HCT116 (cell line): Measurements from ENCODE around the gene DGKG. TPM values are rescaled to one million over a fixed set of nuclear protein-coding genes. Genes with fewer than 3 reads are reported as not detected.

Source experiments
- ATAC-seq: fragments of 200-7000 bp; cut with Tn5 transposase; 2 replicates; pipeline ENCODE4 v1.9.1; 2020; ENCODE audit warnings: mild to moderate bottlenecking, moderate library complexity
- BruUV-seq: library from RNA; stranded (reverse); fragments of 400-500 nt; replicated peaks from 2 replicates; lab custom pipeline; 2021; lab: Mats Ljungman, UMichigan
- CTCF ChIA-PET: fragments of 300-600 bp; sonication (Branson Sonifier 250); formaldehyde crosslinking; loops from one replicate; lab custom pipeline; 2021; ENCODE audit warnings: antibody characterized with exemption; lab: Charles Lee
- POLR2A ChIA-PET: fragments of 300-600, 350-600 bp; sonication (Branson Sonifier 250); formaldehyde crosslinking; loops from one replicate; lab custom pipeline; 2021; ENCODE audit warnings: antibody characterized with exemption; lab: Charles Lee
- RAD21 ChIA-PET, 2 experiments: fragments of 300-600 bp; sonication (Branson Sonifier 250); formaldehyde crosslinking; loops; one replicate each; lab custom pipeline; 2023; ENCODE audit warnings: low total read pairs in 2 of 2; ENCODE audit not compliant: uncharacterized antibody in 2 of 2, unreplicated experiment in 2 of 2, low non-redundant PET in 1 of 2; lab: Charles Lee
- DNase-seq: peaks from one replicate; pipeline ENCODE4 v3.0.0-alpha.2; 2010; ENCODE audit warnings: low read depth, low spot score
- H2AFZ ChIP-seq: fragments of 200-600 bp; shearing (Covaris generic), sonication (generic); 2 replicates; pipeline ENCODE4 v1.6.1; 2017; ENCODE audit warnings: low read depth, mixed run types, mixed read lengths, antibody characterized with exemption, low read length; ENCODE audit not compliant: poor library complexity, severe bottlenecking
- H3K27ac ChIP-seq: 2 replicates; pipeline ENCODE4 v1.5.1; 2012; ENCODE audit warnings: low read depth, low read length
- H3K27me3 ChIP-seq: fragments of 200-600 bp; sonication (generic); 2 replicates; pipeline ENCODE4 v1.6.1; 2016; ENCODE audit warnings: mixed run types, low read length, mixed read lengths; ENCODE audit not compliant: insufficient read depth
- H3K36me3 ChIP-seq, 2 experiments: fragments of 200-500 bp in 1 of 2; fragments of 200-600 bp in 1 of 2; sonication (Bioruptor generic) in 1 of 2; sonication (generic) in 1 of 2; 2 replicates each; pipeline versions ENCODE4 v1.5.1 to v1.6.1; 2014 to 2016; ENCODE audit warnings: low read length in 2 of 2, inconsistent platforms in 1 of 2, mixed read lengths in 1 of 2, mixed run types in 1 of 2; ENCODE audit not compliant: insufficient read depth in 2 of 2, control insufficient read depth in 1 of 2
- H3K4me1 ChIP-seq, 2 experiments: fragments of 200-600 bp in 1 of 2; sonication (generic) in 1 of 2; 2 replicates each; pipeline versions ENCODE4 v1.5.1 to v1.6.1; 2012 to 2017; ENCODE audit warnings: low read length in 2 of 2, inconsistent platforms in 1 of 2, mild to moderate bottlenecking in 1 of 2, mixed read lengths in 1 of 2, mixed run types in 1 of 2, moderate library complexity in 1 of 2; ENCODE audit not compliant: insufficient read depth in 2 of 2, control insufficient read depth in 1 of 2
- H3K4me2 ChIP-seq: fragments of 200-600 bp; sonication (generic); 2 replicates; pipeline ENCODE4 v1.6.1; 2017; ENCODE audit warnings: mixed run types, low read length, mixed read lengths
- H3K4me3 ChIP-seq, 2 experiments: fragments of 200-600 bp in 1 of 2; sonication (generic) in 1 of 2; replicated peaks in 1 of 2; 2 replicates each; pipeline ENCODE4 v1.5.1; 2011 to 2016; ENCODE audit warnings: low read length in 2 of 2, control low read depth in 1 of 2, low read depth in 1 of 2, mild to moderate bottlenecking in 1 of 2, mixed read lengths in 1 of 2, mixed run types in 1 of 2
- H3K79me2 ChIP-seq: fragments of 200-600 bp; sonication (generic); 2 replicates; pipeline ENCODE4 v1.6.1; 2017; ENCODE audit warnings: mild to moderate bottlenecking, mixed run types, low read length, moderate library complexity, mixed read lengths; ENCODE audit not compliant: insufficient read depth
- H3K9ac ChIP-seq: fragments of 200-600 bp; sonication (generic); 2 replicates; pipeline ENCODE4 v1.6.1; 2016; ENCODE audit warnings: low read length, mixed read lengths
- H3K9me2 ChIP-seq: fragments of 200-600 bp; sonication (generic), shearing (Covaris generic); 2 replicates; pipeline ENCODE4 v1.6.1; 2017; ENCODE audit warnings: mixed run types, mild to moderate bottlenecking, moderate library complexity; ENCODE audit not compliant: insufficient read depth
- H3K9me3 ChIP-seq, 2 experiments: fragments of 200-500 bp in 1 of 2; fragments of 200-600 bp in 1 of 2; sonication (Bioruptor generic) in 1 of 2; sonication (generic) in 1 of 2; 2 replicates each; pipeline ENCODE4 v1.6.1; 2014 to 2017; ENCODE audit warnings: low read length in 2 of 2, mixed read lengths in 2 of 2, inconsistent platforms in 1 of 2, low read depth in 1 of 2, mild to moderate bottlenecking in 1 of 2, mixed run types in 1 of 2, moderate library complexity in 1 of 2; ENCODE audit not compliant: control insufficient read depth in 1 of 2, insufficient read depth in 1 of 2
- H4K20me1 ChIP-seq: fragments of 200-600 bp; sonication (generic), shearing (Covaris generic); 2 replicates; pipeline ENCODE4 v1.6.1; 2017; ENCODE audit warnings: mixed run types, mild to moderate bottlenecking, moderate library complexity; ENCODE audit not compliant: insufficient read depth
- CBX3 ChIP-seq: IDR thresholded peaks from 2 replicates; pipeline ENCODE4 v1.6.1; 2012; ENCODE audit warnings: low read depth
- CTCF ChIP-seq, 3 experiments: fragments of 200-600 bp in 1 of 3; sonication (generic) in 1 of 3; IDR thresholded peaks in 2 of 3; conservative IDR thresholded peaks in 1 of 3; 2 replicates each; pipeline ENCODE4 v1.5.1; 2012 to 2017; ENCODE audit warnings: low read depth in 2 of 3, low read length in 2 of 3, antibody characterized with exemption in 1 of 3, borderline replicate concordance in 1 of 3, control low read depth in 1 of 3, mild to moderate bottlenecking in 1 of 3, mixed read lengths in 1 of 3, mixed run types in 1 of 3, moderate library complexity in 1 of 3; ENCODE audit not compliant: insufficient read depth in 1 of 3
- EGR1 ChIP-seq: IDR thresholded peaks from 2 replicates; pipeline ENCODE4 v1.6.1; 2012; ENCODE audit warnings: low read depth
- EZH2 ChIP-seq: fragments of 200-600 bp; sonication (generic); IDR thresholded peaks from 2 replicates; pipeline ENCODE4 v1.6.1; 2017; ENCODE audit warnings: antibody characterized with exemption, mixed run types
- EZH2phosphoT487 ChIP-seq: fragments of 200-600 bp; IDR thresholded peaks from 2 replicates; pipeline ENCODE4 v1.6.1; 2018; ENCODE audit warnings: antibody characterized with exemption, borderline replicate concordance
- FOSL1 ChIP-seq: IDR thresholded peaks from 2 replicates; pipeline ENCODE4 v1.6.1; 2012; ENCODE audit warnings: low read depth
- JUND ChIP-seq: IDR thresholded peaks from 2 replicates; pipeline ENCODE4 v1.6.1; 2012
- MAX ChIP-seq: IDR thresholded peaks from 2 replicates; pipeline ENCODE4 v1.6.1; 2012
- POLR2A ChIP-seq: IDR thresholded peaks from 2 replicates; pipeline ENCODE4 v1.7.0; 2011; ENCODE audit warnings: borderline replicate concordance; ENCODE audit not compliant: insufficient read depth, insufficient read length; ENCODE audit errors: extremely low read depth
- RAD21 ChIP-seq: IDR thresholded peaks from 2 replicates; pipeline ENCODE4 v1.6.1; 2012; ENCODE audit warnings: low read depth, mild to moderate bottlenecking
- REST ChIP-seq: IDR thresholded peaks from 2 replicates; pipeline ENCODE4 v1.6.1; 2012; ENCODE audit warnings: low read depth
- SIN3A ChIP-seq: IDR thresholded peaks from 2 replicates; pipeline ENCODE4 v1.6.1; 2012; ENCODE audit warnings: low read depth
- SP1 ChIP-seq: IDR thresholded peaks from 2 replicates; pipeline ENCODE4 v1.6.1; 2012; ENCODE audit warnings: low read depth
- SRF ChIP-seq: IDR thresholded peaks from 2 replicates; pipeline ENCODE4 v1.6.1; 2012; ENCODE audit warnings: low read depth
- YY1 ChIP-seq: IDR thresholded peaks from 2 replicates; pipeline ENCODE4 v1.6.1; 2011; ENCODE audit warnings: low read length, low read depth, moderate library complexity, mild to moderate bottlenecking; ENCODE audit not compliant: insufficient replicate concordance; ENCODE audit errors: extremely low read depth
- ZFX ChIP-seq: fragments of 450-650 bp; IDR thresholded peaks from 2 replicates; pipeline ENCODE4 v1.6.1; 2017
- ZNF274 ChIP-seq: fragments of 200-500 bp; sonication (Bioruptor generic); IDR thresholded peaks from 2 replicates; pipeline ENCODE4 v1.6.1; 2014; ENCODE audit warnings: mild to moderate bottlenecking, low read depth, low read length, inconsistent platforms
- intact Hi-C: fragments of 100-400 bp; cut with micrococcal nuclease; formaldehyde crosslinking; loops from 2 replicates; pipeline ENCODE4 v1.10.0; 2022
- total RNA-seq: library from RNA; stranded (reverse); gene quantifications from one replicate; pipeline ENCODE4 v1.2.1, GENCODE V29; 2021; ENCODE audit not compliant: unreplicated experiment

Gene DGKG
- total RNA-seq, 1 experiment from 2014 or later: 4.8 TPM

- H3K27ac ChIP-seq: no peak overlapping the region
- H3K36me3 ChIP-seq: no peaks in the 10 kb centered on the region
- no peak overlapping the region for H3K4me3 ChIP-seq
- peak overlapping the region; percentile 8; the same call in 1 of the 2 replicates for H3K4me2 ChIP-seq
- H2AFZ ChIP-seq: no peak overlapping the region
- RAD21 ChIA-PET: no interaction called here
- intact Hi-C loops: no loop called here
- H3K9me3 ChIP-seq: no peaks in the 10 kb centered on the region
- DNase-seq (no peak), ATAC-seq (no peak)
- no peak overlapping the region for H3K9ac ChIP-seq
- H3K4me1 ChIP-seq: peaks cover 25 to 36% of the 10 kb centered on the region in 2 experiments
- no peaks in the 10 kb centered on the region for H3K9me2 ChIP-seq
- no peak for TF ChIP-seq EZH2
- no peak for TF ChIP-seq ZNF274
- TF ChIP-seq SRF: no peak
- TF ChIP-seq MAX: no peak
- no peak for TF ChIP-seq FOSL1
- TF ChIP-seq EZH2phosphoT487: no peak
- TF ChIP-seq ZFX: no peak
- TF ChIP-seq RAD21: no peak
- H3K27me3 ChIP-seq: no peaks in the 10 kb centered on the region
- CTCF ChIA-PET: no interaction called here
- BruUV-seq: no TSS peak
- no peaks in the 10 kb centered on the region for H3K79me2 ChIP-seq
- POLR2A ChIA-PET: no interaction called here
- H4K20me1 ChIP-seq: no peaks in the 10 kb centered on the region
Observed at GRCh38 chr3:186214670-186215069, 147.4 kb downstream of the DGKG start.

GRCh38 chr3:186213946-186214345, 148.1 kb downstream of the DGKG start:
- Histone ChIP-seq H3K79me2 (no peaks in the 10 kb centered on the region), H4K20me1 (no peaks in the 10 kb centered on the region), H3K36me3 (no peaks in the 10 kb centered on the region), H3K9me3 (no peaks in the 10 kb centered on the region), H2AFZ (no peak overlapping the region), H3K4me1 (peaks cover 25 to 36% of the 10 kb centered on the region in 2 experiments), H3K9ac (no peak overlapping the region), H3K4me2 (peak overlapping the region; percentile 11), H3K27ac (no peak overlapping the region), H3K9me2 (no peaks in the 10 kb centered on the region), H3K27me3 (no peaks in the 10 kb centered on the region), H3K4me3 (no peak overlapping the region)
- intact Hi-C loops: no loop called here
- ChIA-PET POLR2A (no interaction called here), RAD21 (no interaction called here), CTCF (no interaction called here)
- no TSS peak for BruUV-seq
- ATAC-seq (no peak), DNase-seq (no peak)
- TF ChIP-seq JUND: no peak
- no peak for TF ChIP-seq FOSL1
- no peak for TF ChIP-seq POLR2A
- TF ChIP-seq SP1: no peak
- no peak for TF ChIP-seq EGR1
- no peak for TF ChIP-seq CTCF (IDR thresholded peaks at IDR 0.05 in 2 of 3, conservative IDR thresholded peaks at IDR 0.05 in 1 of 3; ENCODE audit: borderline replicate concordance in 1 of 3, insufficient read depth in 1 of 3, low read depth in 2 of 3, low read length in 2 of 3)
- TF ChIP-seq ZNF274: no peak
- TF ChIP-seq EZH2phosphoT487: no peak
- no peak for TF ChIP-seq SRF
- TF ChIP-seq SIN3A: no peak
- TF ChIP-seq CBX3: no peak
- no peak for TF ChIP-seq YY1
- TF ChIP-seq REST: no peak
